ENCODE results near the gene LAMA3.
A peak's percentile ranks its signal among the peaks of the same experiment; 100 is the strongest.

LAMA3 gene

GRCh38 chr18:23793985-23794867, 105.0 kb downstream of the LAMA3 start:
- Histone ChIP-seq H3K4me1 (no peaks in the 10 kb centered on the region), H3K27me3 (no peaks in the 10 kb centered on the region), H3K9ac (no peak overlapping the region), H3K36me3 (no peaks in the 10 kb centered on the region), H3K9me3 (no peaks in the 10 kb centered on the region), H3K4me2 (no peak overlapping the region), H3K27ac (no peak overlapping the region), H3K4me3 (no peak overlapping the region), H4K20me1 (no peaks in the 10 kb centered on the region)
- no peak for TF ChIP-seq Cebpa-rat (IDR thresholded peaks at IDR 0.05)

GRCh38 chr18:23798249-23798648, 109.0 kb downstream of the LAMA3 start:
- Histone ChIP-seq H3K9ac (no peak overlapping the region), H3K9me3 (no peaks in the 10 kb centered on the region), H3K4me3 (no peak overlapping the region), H3K36me3 (no peaks in the 10 kb centered on the region), H3K4me2 (no peak overlapping the region), H3K27me3 (no peaks in the 10 kb centered on the region), H3K27ac (no peak overlapping the region), H3K4me1 (no peaks in the 10 kb centered on the region), H4K20me1 (no peaks in the 10 kb centered on the region)
- no peak for TF ChIP-seq Cebpa-rat (IDR thresholded peaks at IDR 0.05)

GRCh38 chr18:23798824-23799223, 109.6 kb downstream of the LAMA3 start:
- Histone ChIP-seq H3K4me1 (no peaks in the 10 kb centered on the region), H3K4me3 (no peak overlapping the region), H3K27me3 (no peaks in the 10 kb centered on the region), H3K27ac (no peak overlapping the region), H3K4me2 (no peak overlapping the region), H3K9me3 (no peaks in the 10 kb centered on the region), H4K20me1 (no peaks in the 10 kb centered on the region), H3K36me3 (no peaks in the 10 kb centered on the region), H3K9ac (no peak overlapping the region)
- TF ChIP-seq Cebpa-rat (IDR thresholded peaks at IDR 0.05) = no peak

GRCh38 chr18:23799540-23799939, 110.3 kb downstream of the LAMA3 start:
- Histone ChIP-seq H3K36me3 (no peaks in the 10 kb centered on the region), H3K9me3 (no peaks in the 10 kb centered on the region), H3K4me2 (no peak overlapping the region), H4K20me1 (no peaks in the 10 kb centered on the region), H3K9ac (no peak overlapping the region), H3K4me1 (no peaks in the 10 kb centered on the region), H3K4me3 (no peak overlapping the region), H3K27ac (no peak overlapping the region), H3K27me3 (no peaks in the 10 kb centered on the region)
- no peak for TF ChIP-seq Cebpa-rat (IDR thresholded peaks at IDR 0.05)

GRCh38 chr18:23800902-23801301, 111.6 kb downstream of the LAMA3 start:
- no peak overlapping the region for H3K9ac ChIP-seq
- no peaks in the 10 kb centered on the region for H3K9me3 ChIP-seq
- H3K36me3 ChIP-seq = no peaks in the 10 kb centered on the region
- no peak for TF ChIP-seq Cebpa-rat (IDR thresholded peaks at IDR 0.05)
- H4K20me1 ChIP-seq = no peaks in the 10 kb centered on the region
- H3K4me3 ChIP-seq = no peak overlapping the region
- no peaks in the 10 kb centered on the region for H3K27me3 ChIP-seq
- H3K4me1 ChIP-seq = no peaks in the 10 kb centered on the region
- H3K27ac ChIP-seq = no peak overlapping the region
- H3K4me2 ChIP-seq = no peak overlapping the region

- no peaks in the 10 kb centered on the region for H3K9me3 ChIP-seq
- H3K36me3 ChIP-seq = no peaks in the 10 kb centered on the region
- H3K27me3 ChIP-seq = no peaks in the 10 kb centered on the region
- H3K4me2 ChIP-seq = no peak overlapping the region
- no peaks in the 10 kb centered on the region for H4K20me1 ChIP-seq
- no peak for TF ChIP-seq Cebpa-rat (IDR thresholded peaks at IDR 0.05)
- no peaks in the 10 kb centered on the region for H3K4me1 ChIP-seq
- H3K27ac ChIP-seq = no peak overlapping the region
- no peak overlapping the region for H3K9ac ChIP-seq
- H3K4me3 ChIP-seq = no peak overlapping the region
Measured at GRCh38 chr18:23802817-23803216, 113.6 kb downstream of the LAMA3 start.

GRCh38 chr18:23803755-23804154, 114.5 kb downstream of the LAMA3 start:
- Histone ChIP-seq H3K36me3 (no peaks in the 10 kb centered on the region), H3K9me3 (no peaks in the 10 kb centered on the region), H3K27me3 (no peaks in the 10 kb centered on the region), H3K27ac (no peak overlapping the region), H3K4me3 (no peak overlapping the region), H3K4me2 (no peak overlapping the region), H4K20me1 (no peaks in the 10 kb centered on the region), H3K9ac (no peak overlapping the region), H3K4me1 (no peaks in the 10 kb centered on the region)
- TF ChIP-seq Cebpa-rat (IDR thresholded peaks at IDR 0.05) = no peak

- no peak overlapping the region for H3K4me2 ChIP-seq
- H3K9ac ChIP-seq = no peak overlapping the region
- H3K36me3 ChIP-seq = no peaks in the 10 kb centered on the region
- H3K27me3 ChIP-seq = no peaks in the 10 kb centered on the region
- H3K27ac ChIP-seq = no peak overlapping the region
- H4K20me1 ChIP-seq = no peaks in the 10 kb centered on the region
- peaks cover 9% of the 10 kb centered on the region for H3K4me1 ChIP-seq
- no peak for TF ChIP-seq Cebpa-rat (IDR thresholded peaks at IDR 0.05)
- no peaks in the 10 kb centered on the region for H3K9me3 ChIP-seq
- H3K4me3 ChIP-seq = no peak overlapping the region
Measured at GRCh38 chr18:23805898-23806297, 116.6 kb downstream of the LAMA3 start.

GRCh38 chr18:23809415-23809814, 120.2 kb downstream of the LAMA3 start:
- H3K27ac ChIP-seq = no peak overlapping the region
- peaks cover 16% of the 10 kb centered on the region for H3K4me1 ChIP-seq
- H3K9me3 ChIP-seq = no peaks in the 10 kb centered on the region
- H3K4me3 ChIP-seq = no peak overlapping the region
- no peak overlapping the region for H3K9ac ChIP-seq
- TF ChIP-seq Cebpa-rat (IDR thresholded peaks at IDR 0.05) = no peak
- no peaks in the 10 kb centered on the region for H3K27me3 ChIP-seq
- no peak overlapping the region for H3K4me2 ChIP-seq
- H3K36me3 ChIP-seq = no peaks in the 10 kb centered on the region
- no peaks in the 10 kb centered on the region for H4K20me1 ChIP-seq

GRCh38 chr18:23810396-23810795, 121.1 kb downstream of the LAMA3 start:
- H3K27ac ChIP-seq = no peak overlapping the region
- H3K9ac ChIP-seq = no peak overlapping the region
- H3K4me3 ChIP-seq = no peak overlapping the region
- H3K4me1 ChIP-seq = peaks cover 16% of the 10 kb centered on the region
- no peaks in the 10 kb centered on the region for H3K9me3 ChIP-seq
- peak overlapping the region; percentile 45; the same call in 1 of the 2 replicates for H3K4me2 ChIP-seq
- no peaks in the 10 kb centered on the region for H3K36me3 ChIP-seq
- H4K20me1 ChIP-seq = no peaks in the 10 kb centered on the region
- H3K27me3 ChIP-seq = no peaks in the 10 kb centered on the region
- TF ChIP-seq Cebpa-rat (IDR thresholded peaks at IDR 0.05) = no peak

All from BLaER1 (cell line).